H1 (cell line): ENCODE data around the gene CMTR1. TPM values are rescaled to one million over a fixed set of nuclear protein-coding genes. Genes with fewer than 3 reads are reported as not detected.

Source experiments
- CTCF ChIA-PET: fragments of 300-600 bp; sonication (Branson Sonifier 250); formaldehyde crosslinking; loops from one replicate; lab custom pipeline; 2021; ENCODE audit not compliant: partially characterized antibody; lab: Charles Lee
- POLR2A ChIA-PET: fragments of 300-600 bp; sonication (Branson Sonifier 250); formaldehyde crosslinking; loops from one replicate; lab custom pipeline; 2021; ENCODE audit warnings: inconsistent platforms; ENCODE audit not compliant: partially characterized antibody; lab: Charles Lee
- DNase-seq, 2 experiments: peaks; one replicate each; pipeline versions ENCODE4 v3.0.0 to v3.0.0-alpha.2; 2010 to 2022; ENCODE audit warnings: low spot score in 2 of 2, low read depth in 1 of 2, mixed read lengths in 1 of 2
- FAIRE-seq: peaks from 2 replicates; lab custom pipeline; 2011; peaks lifted over from hg19 to GRCh38; lab: Jason Lieb, UNC
- H2AFZ ChIP-seq: 2 replicates; pipeline ENCODE4 v1.8.1; 2012; ENCODE audit warnings: low read length, inconsistent platforms
- H2AK5ac ChIP-seq: 2 replicates; pipeline ENCODE4 v1.6.1; 2013; ENCODE audit warnings: low read depth, low read length
- H2BK120ac ChIP-seq: replicated peaks from 2 replicates; pipeline ENCODE3; 2013; ENCODE audit warnings: low read depth, low read length, inconsistent platforms
- H2BK12ac ChIP-seq: 2 replicates; pipeline ENCODE4 v1.6.1; 2013; ENCODE audit warnings: low read depth, low read length
- H2BK15ac ChIP-seq: 2 replicates; pipeline ENCODE4 v1.6.1; 2013; ENCODE audit warnings: low read length
- H2BK20ac ChIP-seq: 2 replicates; pipeline ENCODE4 v1.6.1; 2013; ENCODE audit warnings: low read length
- H2BK5ac ChIP-seq: 2 replicates; pipeline ENCODE4 v1.6.1; 2013; ENCODE audit warnings: low read depth, low read length
- H3K14ac ChIP-seq: 2 replicates; pipeline ENCODE4 v1.6.1; 2013; ENCODE audit warnings: inconsistent platforms; ENCODE audit not compliant: insufficient read length
- H3K18ac ChIP-seq: 2 replicates; pipeline ENCODE4 v1.6.1; 2013; ENCODE audit warnings: low read length; ENCODE audit errors: extremely low read depth
- H3K23ac ChIP-seq: 2 replicates; pipeline ENCODE4 v1.6.1; 2013; ENCODE audit warnings: inconsistent platforms; ENCODE audit not compliant: insufficient read length
- H3K23me2 ChIP-seq: 2 replicates; pipeline ENCODE4 v1.6.1; 2013; ENCODE audit warnings: low read depth, low read length
- H3K27ac ChIP-seq: 2 replicates; pipeline ENCODE4 v1.6.1; 2011; ENCODE audit warnings: low read depth, low read length, inconsistent platforms
- H3K27me3 ChIP-seq, 4 experiments: replicated peaks in 1 of 4; 1 replicate in 1 of 4; 2 replicates in 3 of 4; pipeline versions ENCODE4 v1.6.1 to v1.8.1; 2011 to 2013; ENCODE audit warnings: low read length in 3 of 4, mild to moderate bottlenecking in 3 of 4, inconsistent platforms in 2 of 4, mixed read lengths in 2 of 4, moderate library complexity in 1 of 4; ENCODE audit not compliant: control insufficient read depth in 3 of 4, insufficient read depth in 3 of 4; ENCODE audit errors: extremely low read depth in 1 of 4
- H3K36me3 ChIP-seq, 4 experiments: 2 replicates each; pipeline versions ENCODE4 v1.6.1 to v1.8.1; 2011 to 2013; ENCODE audit warnings: mild to moderate bottlenecking in 4 of 4, low read length in 3 of 4, moderate library complexity in 2 of 4, control low read depth in 1 of 4, inconsistent platforms in 1 of 4; ENCODE audit not compliant: insufficient read depth in 4 of 4, control insufficient read depth in 2 of 4
- H3K4ac ChIP-seq: replicated peaks from 2 replicates; pipeline ENCODE3; 2013; ENCODE audit warnings: low read length, low read depth, mixed read lengths, inconsistent platforms; ENCODE audit not compliant: insufficient read length
- H3K4me1 ChIP-seq, 4 experiments: replicated peaks in 1 of 4; 1 replicate in 1 of 4; 2 replicates in 3 of 4; pipeline versions ENCODE4 v1.6.1 to v1.8.1; 2011 to 2013; ENCODE audit warnings: low read length in 3 of 4, inconsistent platforms in 2 of 4, mixed read lengths in 1 of 4; ENCODE audit not compliant: insufficient read depth in 4 of 4, control insufficient read depth in 3 of 4
- H3K4me2 ChIP-seq, 2 experiments: 2 replicates each; pipeline versions ENCODE4 v1.6.1 to v1.8.1; 2011 to 2013; ENCODE audit warnings: low read depth in 2 of 2, low read length in 2 of 2, control low read depth in 1 of 2, inconsistent platforms in 1 of 2, mild to moderate bottlenecking in 1 of 2; ENCODE audit not compliant: insufficient read depth in 1 of 2
- H3K4me3 ChIP-seq, 4 experiments: fragments of 200-600, 300-600 bp in 1 of 4; sonication (generic), shearing (Covaris generic), sonication (Bioruptor Twin) in 1 of 4; 2 replicates each; pipeline versions ENCODE4 v1.5.1 to v1.8.1; 2011 to 2016; ENCODE audit warnings: low read length in 4 of 4, low read depth in 3 of 4, control low read depth in 2 of 4, inconsistent platforms in 2 of 4, mild to moderate bottlenecking in 2 of 4, mixed read lengths in 1 of 4, moderate library complexity in 1 of 4; ENCODE audit not compliant: insufficient read depth in 2 of 4; ENCODE audit errors: extremely low read depth in 1 of 4
- H3K56ac ChIP-seq: replicated peaks from 2 replicates; pipeline ENCODE3; 2013; ENCODE audit warnings: low read depth, mild to moderate bottlenecking, mixed read lengths, low read length, inconsistent platforms; ENCODE audit not compliant: insufficient read length
- H3K79me1 ChIP-seq: 2 replicates; pipeline ENCODE4 v1.6.1; 2013; ENCODE audit warnings: low read depth, low read length, control low read depth
- H3K79me2 ChIP-seq, 2 experiments: 2 replicates each; pipeline versions ENCODE4 v1.6.1 to v1.8.1; 2012 to 2013; ENCODE audit warnings: low read length in 2 of 2, mild to moderate bottlenecking in 2 of 2, inconsistent platforms in 1 of 2; ENCODE audit not compliant: insufficient read depth in 2 of 2, control insufficient read depth in 1 of 2
- H3K9ac ChIP-seq, 4 experiments: replicated peaks in 1 of 4; 1 replicate in 1 of 4; 2 replicates in 3 of 4; pipeline versions ENCODE4 v1.6.1 to v1.8.1; 2011 to 2013; ENCODE audit warnings: low read depth in 3 of 4, low read length in 3 of 4, control low read depth in 2 of 4, mild to moderate bottlenecking in 2 of 4, moderate library complexity in 2 of 4, inconsistent platforms in 1 of 4; ENCODE audit errors: extremely low read depth in 1 of 4
- H3K9me3 ChIP-seq, 2 experiments: 2 replicates each; pipeline versions ENCODE4 v1.6.1 to v1.8.1; 2012 to 2013; ENCODE audit warnings: mild to moderate bottlenecking in 2 of 2, moderate library complexity in 2 of 2, control low read depth in 1 of 2, inconsistent platforms in 1 of 2, low read depth in 1 of 2, low read length in 1 of 2, mixed read lengths in 1 of 2; ENCODE audit not compliant: insufficient read depth in 2 of 2
- H4K20me1 ChIP-seq, 2 experiments: replicated peaks in 1 of 2; 2 replicates each; pipeline versions ENCODE3 to v1.8.1; 2011 to 2013; ENCODE audit warnings: inconsistent platforms in 2 of 2, low read length in 2 of 2, mild to moderate bottlenecking in 1 of 2; ENCODE audit not compliant: insufficient read depth in 2 of 2, control insufficient read depth in 1 of 2
- H4K5ac ChIP-seq: 2 replicates; pipeline ENCODE4 v1.6.1; 2013; ENCODE audit warnings: low read length, low read depth, mixed read lengths, inconsistent platforms; ENCODE audit not compliant: insufficient read length
- H4K8ac ChIP-seq: 2 replicates; pipeline ENCODE4 v1.8.0; 2013; ENCODE audit warnings: mild to moderate bottlenecking, moderate library complexity, low read length, inconsistent platforms; ENCODE audit not compliant: insufficient read depth; ENCODE audit errors: extremely low read depth
- H4K91ac ChIP-seq: replicated peaks from 2 replicates; pipeline ENCODE3; 2013; ENCODE audit warnings: low read length, mixed read lengths, inconsistent platforms; ENCODE audit not compliant: insufficient read length
- ATF3 ChIP-seq: IDR thresholded peaks from 2 replicates; pipeline ENCODE4 v1.6.1; 2011; ENCODE audit warnings: low read depth, mild to moderate bottlenecking, low read length; ENCODE audit not compliant: insufficient read depth
- CEBPB ChIP-seq: IDR thresholded peaks from 2 replicates; pipeline ENCODE4 v1.6.1; 2012; ENCODE audit warnings: low read depth, low read length
- CREB1 ChIP-seq: IDR thresholded peaks from 2 replicates; pipeline ENCODE4 v1.6.1; 2012; ENCODE audit warnings: inconsistent platforms
- E2F6 ChIP-seq: IDR thresholded peaks from 2 replicates; pipeline ENCODE4 v1.6.1; 2012; ENCODE audit warnings: inconsistent platforms
- EP300 ChIP-seq, 2 experiments: IDR thresholded peaks; 1 replicate in 1 of 2; 2 replicates in 1 of 2; pipeline ENCODE4 v1.6.1; 2011 to 2012; ENCODE audit warnings: low read depth in 2 of 2, low read length in 2 of 2, mild to moderate bottlenecking in 2 of 2, borderline replicate concordance in 1 of 2, inconsistent platforms in 1 of 2, moderate library complexity in 1 of 2
- HDAC2 ChIP-seq, 2 experiments: fragments of 300-600 bp in 1 of 2; sonication (generic) in 1 of 2; IDR thresholded peaks; 2 replicates each; pipeline ENCODE4 v1.6.1; 2011 to 2012; ENCODE audit warnings: low read depth in 2 of 2, low read length in 2 of 2, mild to moderate bottlenecking in 2 of 2, moderate library complexity in 2 of 2, borderline replicate concordance in 1 of 2, inconsistent platforms in 1 of 2
- MAFK ChIP-seq: IDR thresholded peaks from 2 replicates; pipeline ENCODE4 v1.6.1; 2012; ENCODE audit warnings: low read depth, mild to moderate bottlenecking, improper control_type of control experiment, low read length
- SIN3A ChIP-seq, 2 experiments: IDR thresholded peaks in 1 of 2; conservative IDR thresholded peaks in 1 of 2; 2 replicates each; pipeline ENCODE4 v1.6.1; 2011 to 2012; ENCODE audit warnings: low read length in 2 of 2, improper control_type of control experiment in 1 of 2, low read depth in 1 of 2, mild to moderate bottlenecking in 1 of 2
- SIX5 ChIP-seq: IDR thresholded peaks from 2 replicates; pipeline ENCODE4 v1.6.1; 2011; ENCODE audit warnings: mild to moderate bottlenecking, low read depth, low read length
- SUZ12 ChIP-seq: fragments of 200-600 bp; sonication (generic); IDR thresholded peaks from 2 replicates; pipeline ENCODE4 v1.6.1; 2012; ENCODE audit warnings: mild to moderate bottlenecking, inconsistent platforms, low read length, moderate library complexity, mixed read lengths
- TBP ChIP-seq: IDR thresholded peaks from 2 replicates; pipeline ENCODE4 v1.6.1; 2011; ENCODE audit warnings: low read depth, low read length, improper control_type of control experiment
- ZNF274 ChIP-seq: IDR thresholded peaks from 2 replicates; pipeline ENCODE4 v1.7.0; 2012; ENCODE audit warnings: low read length, borderline replicate concordance; ENCODE audit errors: extremely low read depth
- WGBS, 2 experiments: shearing (Covaris generic) in 1 of 2; methylation state at CpG; one replicate each; pipeline versions ENCODE4 v1.1.6 to v1.1.7; 2013 to 2015; ENCODE audit warnings: low lambda C conversion rate in 2 of 2, mixed read lengths in 2 of 2, inconsistent platforms in 1 of 2, low coverage in 1 of 2, missing lambda C conversion rate in 1 of 2; ENCODE audit not compliant: insufficient replicate concordance in 2 of 2, insufficient coverage in 1 of 2, insufficient read length in 1 of 2; ENCODE audit errors: extremely low coverage in 1 of 2, missing lambda C conversion rate in 1 of 2; 5-methylcytosine and 5-hydroxymethylcytosine counted together
- polyA plus RNA-seq, 7 experiments: library from polyadenylated mRNA; depleted of rRNA in 3 of 7; stranded (reverse) in 5 of 7; unstranded in 2 of 7; fragments of >200 nt in 5 of 7; fragments of 200-250 nt in 2 of 7; gene quantifications; 1 replicate in 5 of 7; 2 replicates in 1 of 7; 4 replicates in 1 of 7; pipeline versions ENCODE4 v1.2.1 to v1.2.3, GENCODE V29; 2011 to 2013; ENCODE audit warnings: missing spikeins in 2 of 7, mixed read lengths in 2 of 7
- total RNA-seq: library from RNA; stranded (reverse); fragmentation: NEBNext Ultra II Directional; extraction: Animal tissue kit (Norgen Biotek cat#: 25700); gene quantifications from 2 replicates; pipeline ENCODE4 v1.2.1, GENCODE V29; 2021

Gene CMTR1
- total and polyA plus RNA-seq, 2 of the 8 experiments (the other 6 are each of a cell fraction or from before 2014, with no cell fraction given) = 15.2 to 33.1 TPM

GRCh38 chr6:37432590-37432915 is 468 bp upstream of the CMTR1 start:
- 0 out of 2 replicates have a peak overlapping the region, but pooled peaks have one; percentile 57 for H2BK5ac ChIP-seq
- DNase-seq = no peak
- no peak overlapping the region for H2BK20ac ChIP-seq
- H3K4ac ChIP-seq = peak overlapping the region; percentile 0
- POLR2A ChIA-PET = interaction anchor here (0.6 to 1.9 kb wide), 4 partner anchors 12 to 109 kb away, joined by 3 to 4 read pairs (median 3); no protein-coding TSS in a partner anchor
- no peaks in the 10 kb centered on the region for H4K20me1 ChIP-seq
- no peak overlapping the region for H2BK12ac ChIP-seq
- peak overlapping the region; percentile 45 to 93 (median 60); a peak in 6 of 7 replicates for H3K9ac ChIP-seq
- FAIRE-seq = no peak
- H2AK5ac ChIP-seq = no peak overlapping the region
- CTCF ChIA-PET = interaction anchor here (1.2 to 2.3 kb wide), 3 partner anchors 11 to 107 kb away, joined by 3 to 10 read pairs (median 9); no protein-coding TSS in a partner anchor
- H3K18ac ChIP-seq = peak overlapping the region; percentile 53; the same call in 1 of the 2 replicates
- H4K91ac ChIP-seq = no peak overlapping the region
- peaks cover 11% of the 10 kb centered on the region for H3K23me2 ChIP-seq
- peak overlapping the region; percentile 80 to 92 (median 86) for H3K4me3 ChIP-seq
- peak overlapping the region; percentile 4 for H4K5ac ChIP-seq
- peak overlapping the region; percentile 99 for H2AFZ ChIP-seq
- H2BK120ac ChIP-seq = no peak overlapping the region
- H3K4me1 ChIP-seq = peaks cover 0 to 12% (median 3%) of the 10 kb centered on the region in 4 experiments; a peak in 4 of 7 replicates
- H3K79me1 ChIP-seq = peaks cover 8% of the 10 kb centered on the region
- H3K27me3 ChIP-seq = no peaks in the 10 kb centered on the region
- H3K9me3 ChIP-seq = no peaks in the 10 kb centered on the region
- no peak overlapping the region for H3K14ac ChIP-seq
- H3K27ac ChIP-seq = peak overlapping the region; percentile 80; the same call in 1 of the 2 replicates
- no peak for TF ChIP-seq EP300 (IDR thresholded peaks at IDR 0.05; ENCODE audit: borderline replicate concordance in 1 of 2, low read depth in 2 of 2, low read length in 2 of 2)
- no peak for TF ChIP-seq SIX5
- no peak for TF ChIP-seq E2F6
- TF ChIP-seq SIN3A (conservative IDR thresholded peaks at IDR 0.05 in 1 of 2, IDR thresholded peaks at IDR 0.05 in 1 of 2; ENCODE audit: low read depth in 1 of 2, low read length in 2 of 2) = no peak
- no peak for TF ChIP-seq HDAC2 (IDR thresholded peaks at IDR 0.05; ENCODE audit: borderline replicate concordance in 1 of 2, low read depth in 2 of 2, low read length in 2 of 2)
- no peak for TF ChIP-seq ZNF274
- TF ChIP-seq ATF3 = no peak
- TF ChIP-seq SUZ12 = no peak
- no peak for TF ChIP-seq CEBPB
- TF ChIP-seq MAFK = no peak
- TF ChIP-seq CREB1 = no peak
- no peak for TF ChIP-seq TBP
- TF ChIP-seq, all 59 proteins: peak for 0
- Histone ChIP-seq H3K4me2 (peak overlapping the region; percentile 92 to 95), H4K8ac (no peak overlapping the region), H3K23ac (no peak overlapping the region), H2BK15ac (no peak overlapping the region), H3K36me3 (peaks cover 7 to 16% (median 9%) of the 10 kb centered on the region in 4 experiments; a peak in 5 of 8 replicates), H3K79me2 (peaks cover 0 to 25% of the 10 kb centered on the region in 2 experiments; a peak in 2 of 4 replicates), H3K56ac (no peak overlapping the region)
- 15% methylated on average over 7 of the region's 7 CpGs; no CpG with 5 or more reads in 1 of the 2 experiments for WGBS, 2 experiments
